ENCODE measurements around the gene RANBP17. TPM values are rescaled to one million over a fixed set of nuclear protein-coding genes. Genes with fewer than 3 reads are reported as not detected.

The RANBP17 gene
- total RNA-seq, 1 donor from 2014 or later = 5.2 TPM

GRCh38 chr5:171226864-171227263, 365.0 kb downstream of the RANBP17 start:
- DNase-seq (ENCODE audit: low spot score) = no peak

GRCh38 chr5:171236651-171237050, 374.8 kb downstream of the RANBP17 start:
- DNase-seq (ENCODE audit: low spot score) = no peak

GRCh38 chr5:171242521-171242920, 380.7 kb downstream of the RANBP17 start:
- DNase-seq (ENCODE audit: low spot score) = no peak

GRCh38 chr5:171246231-171246630, 384.4 kb downstream of the RANBP17 start:
- no peak for DNase-seq (ENCODE audit: low spot score)

- no peak for DNase-seq (ENCODE audit: low spot score)
These were observed 387.6 kb downstream of the RANBP17 start for GRCh38 chr5:171249460-171249859.

- DNase-seq (ENCODE audit: low spot score) = no peak
These were observed 388.9 kb downstream of the RANBP17 start for GRCh38 chr5:171250738-171251137.

GRCh38 chr5:171251519-171251918, 389.7 kb downstream of the RANBP17 start:
- DNase-seq (ENCODE audit: low spot score) = no peak

- DNase-seq (ENCODE audit: low spot score) = no peak
These were observed 390.9 kb downstream of the RANBP17 start for GRCh38 chr5:171252674-171253073.

GRCh38 chr5:171258737-171259415, 397.1 kb downstream of the RANBP17 start:
- no peak for DNase-seq (ENCODE audit: low spot score)

- no peak for DNase-seq (ENCODE audit: low spot score)
These were observed 399.5 kb downstream of the RANBP17 start for GRCh38 chr5:171261361-171261760.

- no peak for DNase-seq (ENCODE audit: low spot score)
These were observed 400.1 kb downstream of the RANBP17 start for GRCh38 chr5:171261904-171262303.

- no peak for DNase-seq (ENCODE audit: low spot score)
These were observed 401.4 kb downstream of the RANBP17 start for GRCh38 chr5:171263181-171263580.

GRCh38 chr5:171264843-171265242, 403.0 kb downstream of the RANBP17 start:
- no peak for DNase-seq (ENCODE audit: low spot score)

GRCh38 chr5:171268700-171269620, 407.1 kb downstream of the RANBP17 start:
- no peak for DNase-seq (ENCODE audit: low spot score)

- no peak for DNase-seq (ENCODE audit: low spot score)
These were observed 407.9 kb downstream of the RANBP17 start for GRCh38 chr5:171269717-171270116.

- no peak for DNase-seq (ENCODE audit: low spot score)
These were observed 408.3 kb downstream of the RANBP17 start for GRCh38 chr5:171270136-171270535.

GRCh38 chr5:171271798-171272197, 410.0 kb downstream of the RANBP17 start:
- no peak for DNase-seq (ENCODE audit: low spot score)

GRCh38 chr5:171272996-171273970, 411.5 kb downstream of the RANBP17 start:
- DNase-seq (ENCODE audit: low spot score) = no peak

GRCh38 chr5:171275841-171276544, 414.2 kb downstream of the RANBP17 start:
- DNase-seq (ENCODE audit: low spot score) = no peak

- DNase-seq (ENCODE audit: low spot score) = no peak
These were observed 421.9 kb downstream of the RANBP17 start for GRCh38 chr5:171283753-171284152.

- no peak for DNase-seq (ENCODE audit: low spot score)
These were observed 423.6 kb downstream of the RANBP17 start for GRCh38 chr5:171285465-171285864.

Data from mesenteric fat pad (tissue), 1 donor.